Erythroblast (primary cell): Measurements from ENCODE around the gene ZNF407.

Experiments
- GATA1 ChIP-seq: IDR thresholded peaks from 2 replicates; pipeline ENCODE4 v1.6.1; 2011; ENCODE audit warnings: low read depth, mild to moderate bottlenecking, control low read depth, low read length, moderate library complexity
- POLR2A ChIP-seq: IDR thresholded peaks from 2 replicates; pipeline ENCODE4 v1.6.1; 2011; ENCODE audit warnings: mild to moderate bottlenecking, low read length

DNA sequence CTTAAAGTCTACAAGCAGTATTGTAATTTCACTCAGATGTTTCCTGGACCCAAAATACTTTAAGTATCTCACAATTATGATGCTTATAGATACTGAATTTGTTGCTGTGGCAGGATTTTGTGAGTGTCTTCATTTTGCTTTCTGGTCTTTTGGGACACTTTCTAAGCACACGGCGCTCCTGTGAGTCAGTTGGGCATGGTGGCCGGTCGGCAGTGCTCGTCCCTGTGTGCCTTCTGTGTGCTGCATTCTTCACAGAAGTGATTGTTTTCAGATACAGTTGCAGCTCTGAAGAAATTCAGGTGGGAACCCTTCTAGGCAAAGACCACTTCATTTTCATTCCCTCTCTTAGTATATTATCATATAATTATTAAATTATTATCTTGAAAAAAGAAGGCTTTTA, 273.3 kb downstream of the ZNF407 start:
- TF ChIP-seq POLR2A, result no peak
- no peak for TF ChIP-seq GATA1
